Panc1 (cell line): ENCODE measurements around the gene SIN3B. TPM values are rescaled to one million over a fixed set of nuclear protein-coding genes. Genes with fewer than 3 reads are reported as not detected.

Experiments
- ATAC-seq: fragments of 200-7000 bp; cut with Tn5 transposase; 2 replicates; pipeline ENCODE4 v1.9.1; 2020; ENCODE audit warnings: mild to moderate bottlenecking, moderate library complexity
- BruUV-seq: library from RNA; stranded (reverse); fragments of 400-500 nt; replicated peaks from 2 replicates; lab custom pipeline; 2021; lab: Mats Ljungman, UMichigan
- CTCF ChIA-PET: fragments of 300-600 bp; sonication (Branson Sonifier 250); formaldehyde crosslinking; loops from one replicate; lab custom pipeline; 2022; ENCODE audit warnings: antibody characterized with exemption; lab: Charles Lee
- POLR2A ChIA-PET: fragments of 300-600 bp; sonication (Branson Sonifier 250); formaldehyde crosslinking; loops from one replicate; lab custom pipeline; 2022; ENCODE audit warnings: antibody characterized with exemption; lab: Charles Lee
- DNase-seq: peaks from one replicate; pipeline ENCODE4 v3.0.0-alpha.2; 2010; ENCODE audit warnings: low read depth, low spot score
- H3K27ac ChIP-seq: 2 replicates; pipeline ENCODE4 v1.5.1; 2011; ENCODE audit warnings: mild to moderate bottlenecking, low read length, inconsistent platforms
- H3K27me3 ChIP-seq: fragments of 200-500 bp; sonication (Bioruptor generic); 2 replicates; pipeline ENCODE4 v1.6.0; 2014; ENCODE audit warnings: low read length, inconsistent platforms; ENCODE audit not compliant: control insufficient read depth, insufficient read depth
- H3K36me3 ChIP-seq: fragments of 200-500 bp; sonication (Bioruptor generic); 2 replicates; pipeline ENCODE4 v1.5.1; 2014; ENCODE audit warnings: inconsistent platforms, mild to moderate bottlenecking, low read length, moderate library complexity; ENCODE audit not compliant: control insufficient read depth, insufficient read depth
- H3K4me1 ChIP-seq: 2 replicates; pipeline ENCODE4 v1.5.1; 2011; ENCODE audit warnings: inconsistent platforms, mild to moderate bottlenecking, low read length, moderate library complexity; ENCODE audit not compliant: control insufficient read depth, insufficient read depth
- H3K4me3 ChIP-seq, 2 experiments: 2 replicates each; pipeline ENCODE4 v1.5.1; 2011 to 2012; ENCODE audit warnings: low read depth in 2 of 2, low read length in 2 of 2, mild to moderate bottlenecking in 2 of 2, inconsistent platforms in 1 of 2, moderate library complexity in 1 of 2
- H3K9me3 ChIP-seq: fragments of 200-500 bp; sonication (Bioruptor generic); 2 replicates; pipeline ENCODE4 v1.5.1; 2014; ENCODE audit warnings: low read depth, mild to moderate bottlenecking, inconsistent platforms, low read length, moderate library complexity; ENCODE audit not compliant: control insufficient read depth, insufficient read depth
- POLR2AphosphoS5 ChIP-seq: IDR thresholded peaks from 2 replicates; pipeline ENCODE4 v1.6.1; 2012; ENCODE audit warnings: mild to moderate bottlenecking, low read depth, low read length, moderate library complexity
- SIN3A ChIP-seq: IDR thresholded peaks from 2 replicates; pipeline ENCODE4 v1.6.1; 2012; ENCODE audit warnings: low read depth, mild to moderate bottlenecking, low read length, moderate library complexity, borderline replicate concordance; ENCODE audit not compliant: insufficient read depth
- TCF7L2 ChIP-seq: IDR thresholded peaks from 2 replicates; pipeline ENCODE4 v1.6.1; 2011; ENCODE audit warnings: mild to moderate bottlenecking, low read depth, low read length, inconsistent platforms
- in situ Hi-C: cut with HindIII; loops from 2 replicates; pipeline ENCODE4 v1.10.0; 2016; ENCODE audit warnings: low sequenced_read_pairs, low pct_unique_long_range_greater_than_20kb
- intact Hi-C: fragments of 100-400 bp; cut with micrococcal nuclease; formaldehyde crosslinking; loops from one replicate; pipeline ENCODE4 v1.10.0; 2022; ENCODE audit not compliant: unreplicated experiment
- total RNA-seq: library from RNA; stranded (reverse); gene quantifications from one replicate; pipeline ENCODE4 v1.2.1, GENCODE V29; 2021; ENCODE audit not compliant: unreplicated experiment
- TF ChIP-seq, protein P1 (sequence below), 2 experiments: IDR thresholded peaks; 2 replicates each; pipeline ENCODE4 v1.6.1; 2011 to 2012; ENCODE audit warnings: low read depth in 2 of 2, control low read depth in 1 of 2, low read length in 1 of 2, mild to moderate bottlenecking in 1 of 2, moderate library complexity in 1 of 2; ENCODE audit not compliant: insufficient read depth in 1 of 2
- TF ChIP-seq, protein P2 (sequence below): fragments of 450-650 bp; IDR thresholded peaks from 2 replicates; pipeline ENCODE4 v1.5.1; 2017; ENCODE audit warnings: mild to moderate bottlenecking

Gene SIN3B
- total RNA-seq, 1 experiment from 2014 or later = 47.0 TPM

- no peaks in the 10 kb centered on the region for H3K27me3 ChIP-seq
- no peaks in the 10 kb centered on the region for H3K9me3 ChIP-seq
- ChIA-PET CTCF (no interaction called here), POLR2A (no interaction called here)
- in situ Hi-C loops = no loop called here
- no peak overlapping the region for H3K27ac ChIP-seq
- H3K4me3 ChIP-seq = no peak overlapping the region
- H3K36me3 ChIP-seq = no peaks in the 10 kb centered on the region
- intact Hi-C loops = no loop called here
- ATAC-seq (no peak), DNase-seq (no peak)
- BruUV-seq = no TSS peak
- TF ChIP-seq, protein P1, sequence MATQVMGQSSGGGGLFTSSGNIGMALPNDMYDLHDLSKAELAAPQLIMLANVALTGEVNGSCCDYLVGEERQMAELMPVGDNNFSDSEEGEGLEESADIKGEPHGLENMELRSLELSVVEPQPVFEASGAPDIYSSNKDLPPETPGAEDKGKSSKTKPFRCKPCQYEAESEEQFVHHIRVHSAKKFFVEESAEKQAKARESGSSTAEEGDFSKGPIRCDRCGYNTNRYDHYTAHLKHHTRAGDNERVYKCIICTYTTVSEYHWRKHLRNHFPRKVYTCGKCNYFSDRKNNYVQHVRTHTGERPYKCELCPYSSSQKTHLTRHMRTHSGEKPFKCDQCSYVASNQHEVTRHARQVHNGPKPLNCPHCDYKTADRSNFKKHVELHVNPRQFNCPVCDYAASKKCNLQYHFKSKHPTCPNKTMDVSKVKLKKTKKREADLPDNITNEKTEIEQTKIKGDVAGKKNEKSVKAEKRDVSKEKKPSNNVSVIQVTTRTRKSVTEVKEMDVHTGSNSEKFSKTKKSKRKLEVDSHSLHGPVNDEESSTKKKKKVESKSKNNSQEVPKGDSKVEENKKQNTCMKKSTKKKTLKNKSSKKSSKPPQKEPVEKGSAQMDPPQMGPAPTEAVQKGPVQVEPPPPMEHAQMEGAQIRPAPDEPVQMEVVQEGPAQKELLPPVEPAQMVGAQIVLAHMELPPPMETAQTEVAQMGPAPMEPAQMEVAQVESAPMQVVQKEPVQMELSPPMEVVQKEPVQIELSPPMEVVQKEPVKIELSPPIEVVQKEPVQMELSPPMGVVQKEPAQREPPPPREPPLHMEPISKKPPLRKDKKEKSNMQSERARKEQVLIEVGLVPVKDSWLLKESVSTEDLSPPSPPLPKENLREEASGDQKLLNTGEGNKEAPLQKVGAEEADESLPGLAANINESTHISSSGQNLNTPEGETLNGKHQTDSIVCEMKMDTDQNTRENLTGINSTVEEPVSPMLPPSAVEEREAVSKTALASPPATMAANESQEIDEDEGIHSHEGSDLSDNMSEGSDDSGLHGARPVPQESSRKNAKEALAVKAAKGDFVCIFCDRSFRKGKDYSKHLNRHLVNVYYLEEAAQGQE (IDR thresholded peaks at IDR 0.05; ENCODE audit: insufficient read depth in 1 of 2, low read depth in 2 of 2, low read length in 1 of 2) = no peak
- TF ChIP-seq TCF7L2 = no peak
- TF ChIP-seq, protein P2, sequence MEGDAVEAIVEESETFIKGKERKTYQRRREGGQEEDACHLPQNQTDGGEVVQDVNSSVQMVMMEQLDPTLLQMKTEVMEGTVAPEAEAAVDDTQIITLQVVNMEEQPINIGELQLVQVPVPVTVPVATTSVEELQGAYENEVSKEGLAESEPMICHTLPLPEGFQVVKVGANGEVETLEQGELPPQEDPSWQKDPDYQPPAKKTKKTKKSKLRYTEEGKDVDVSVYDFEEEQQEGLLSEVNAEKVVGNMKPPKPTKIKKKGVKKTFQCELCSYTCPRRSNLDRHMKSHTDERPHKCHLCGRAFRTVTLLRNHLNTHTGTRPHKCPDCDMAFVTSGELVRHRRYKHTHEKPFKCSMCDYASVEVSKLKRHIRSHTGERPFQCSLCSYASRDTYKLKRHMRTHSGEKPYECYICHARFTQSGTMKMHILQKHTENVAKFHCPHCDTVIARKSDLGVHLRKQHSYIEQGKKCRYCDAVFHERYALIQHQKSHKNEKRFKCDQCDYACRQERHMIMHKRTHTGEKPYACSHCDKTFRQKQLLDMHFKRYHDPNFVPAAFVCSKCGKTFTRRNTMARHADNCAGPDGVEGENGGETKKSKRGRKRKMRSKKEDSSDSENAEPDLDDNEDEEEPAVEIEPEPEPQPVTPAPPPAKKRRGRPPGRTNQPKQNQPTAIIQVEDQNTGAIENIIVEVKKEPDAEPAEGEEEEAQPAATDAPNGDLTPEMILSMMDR = no peak
- no peak for TF ChIP-seq SIN3A
- no peaks in the 10 kb centered on the region for H3K4me1 ChIP-seq
These were observed 93.4 kb downstream of the SIN3B start for GRCh38 chr19:16922592-16922934.

GRCh38 chr19:16922949-16923348 is 93.8 kb downstream of the SIN3B start:
- ChIA-PET CTCF (no interaction called here), POLR2A (no interaction called here)
- Histone ChIP-seq H3K4me1 (no peaks in the 10 kb centered on the region), H3K36me3 (no peaks in the 10 kb centered on the region), H3K9me3 (no peaks in the 10 kb centered on the region), H3K27me3 (no peaks in the 10 kb centered on the region), H3K27ac (no peak overlapping the region), H3K4me3 (no peak overlapping the region)
- no TSS peak for BruUV-seq
- intact Hi-C loops (no loop called here), in situ Hi-C loops (no loop called here)
- TF ChIP-seq POLR2AphosphoS5 (no peak), SIN3A (no peak), TCF7L2 (no peak)
- TF ChIP-seq, protein P1 (IDR thresholded peaks at IDR 0.05; ENCODE audit: insufficient read depth in 1 of 2, low read depth in 2 of 2, low read length in 1 of 2) = no peak
- TF ChIP-seq, protein P2 = no peak
- DNase-seq (no peak), ATAC-seq (no peak)
